HEK293 (cell line): ENCODE data around the gene TLL2.

Source experiments
- CTCF ChIA-PET: fragments of 350-600 bp; formaldehyde crosslinking; extraction: SDS; loops from one replicate; lab custom pipeline; 2021; ENCODE audit warnings: antibody characterized with exemption; lab: Yijun Ruan, JAX
- POLR2A ChIA-PET: fragments of 300-600 bp; formaldehyde crosslinking; extraction: SDS; loops from one replicate; lab custom pipeline; 2020; ENCODE audit warnings: antibody characterized with exemption, inconsistent platforms; lab: Yijun Ruan, JAX
- H3K27ac ChIP-seq: fragments of 200-500 bp; sonication (Bioruptor generic); 2 replicates; pipeline ENCODE4 v1.5.1; 2014; ENCODE audit warnings: low read depth, low read length, control low read depth, inconsistent platforms; ENCODE audit errors: extremely low read depth
- H3K36me3 ChIP-seq, 2 experiments: fragments of 200-500 bp in 1 of 2; sonication (Bioruptor generic) in 1 of 2; 1 replicate in 1 of 2; 2 replicates in 1 of 2; pipeline ENCODE4 v1.5.1; 2014 to 2017; ENCODE audit warnings: inconsistent platforms in 2 of 2, low read length in 2 of 2; ENCODE audit not compliant: control insufficient read depth in 2 of 2, insufficient read depth in 1 of 2
- H3K4me1 ChIP-seq: fragments of 200-500 bp; sonication (Bioruptor generic); 2 replicates; pipeline ENCODE4 v1.5.1; 2014; ENCODE audit warnings: mild to moderate bottlenecking, low read length, inconsistent platforms; ENCODE audit not compliant: control insufficient read depth, insufficient read depth
- H3K4me3 ChIP-seq: 2 replicates; pipeline ENCODE4 v1.5.1; 2011; ENCODE audit warnings: low read depth, mild to moderate bottlenecking, control low read depth, low read length, moderate library complexity
- H3K9me3 ChIP-seq: fragments of 200-500 bp; sonication (Bioruptor generic); 2 replicates; pipeline ENCODE4 v1.5.1; 2014; ENCODE audit warnings: low read depth, low read length, inconsistent platforms; ENCODE audit not compliant: control insufficient read depth, insufficient read depth
- FEZF1 ChIP-seq: fragments of 450-650 bp; formaldehyde crosslinking; IDR thresholded peaks from 2 replicates; pipeline ENCODE4 v1.5.1; 2016; ENCODE audit warnings: missing biosample characterization, missing genetic modification characterization
- PATZ1 ChIP-seq: fragments of 450-650 bp; formaldehyde crosslinking; IDR thresholded peaks from 2 replicates; pipeline ENCODE4 v1.5.1; 2016; ENCODE audit warnings: missing biosample characterization, missing genetic modification characterization
- SALL2 ChIP-seq: fragments of 450-650 bp; formaldehyde crosslinking; IDR thresholded peaks from 2 replicates; pipeline ENCODE4 v1.5.0; 2017; ENCODE audit warnings: missing biosample characterization, mild to moderate bottlenecking, missing genetic modification characterization, borderline replicate concordance
- YY2 ChIP-seq: fragments of 450-650 bp; formaldehyde crosslinking; IDR thresholded peaks from 2 replicates; pipeline ENCODE4 v1.5.1; 2016; ENCODE audit warnings: missing biosample characterization, missing genetic modification characterization
- ZFP37 ChIP-seq: fragments of 450-650 bp; formaldehyde crosslinking; IDR thresholded peaks from 2 replicates; pipeline ENCODE4 v1.5.1; 2016; ENCODE audit warnings: missing biosample characterization, missing genetic modification characterization
- ZNF10 ChIP-seq: fragments of 450-650 bp; formaldehyde crosslinking; IDR thresholded peaks from 2 replicates; pipeline ENCODE4 v1.5.1; 2017; ENCODE audit warnings: missing biosample characterization, missing genetic modification characterization
- ZNF140 ChIP-seq: fragments of 450-650 bp; formaldehyde crosslinking; IDR thresholded peaks from 2 replicates; pipeline ENCODE4 v1.5.1; 2016; ENCODE audit warnings: missing biosample characterization, missing genetic modification characterization
- ZNF146 ChIP-seq: fragments of 450-650 bp; formaldehyde crosslinking; IDR thresholded peaks from 2 replicates; pipeline ENCODE4 v1.5.1; 2016; ENCODE audit warnings: missing biosample characterization, missing genetic modification characterization
- ZNF362 ChIP-seq: fragments of 450-650 bp; formaldehyde crosslinking; IDR thresholded peaks from 2 replicates; pipeline ENCODE4 v1.5.1; 2016; ENCODE audit warnings: missing biosample characterization, missing genetic modification characterization
- ZNF521 ChIP-seq: fragments of 450-650 bp; formaldehyde crosslinking; IDR thresholded peaks from 2 replicates; pipeline ENCODE4 v1.5.1; 2017; ENCODE audit warnings: missing biosample characterization, mild to moderate bottlenecking, missing genetic modification characterization
- ZNF654 ChIP-seq: fragments of 450-650 bp; formaldehyde crosslinking; IDR thresholded peaks from 2 replicates; pipeline ENCODE4 v1.5.1; 2016; ENCODE audit warnings: low read depth, missing biosample characterization, missing genetic modification characterization
- ZNF747 ChIP-seq: fragments of 450-650 bp; formaldehyde crosslinking; IDR thresholded peaks from 2 replicates; pipeline ENCODE4 v1.5.1; 2016; ENCODE audit warnings: missing biosample characterization, missing genetic modification characterization
- ZNF76 ChIP-seq: fragments of 450-650 bp; formaldehyde crosslinking; IDR thresholded peaks from 2 replicates; pipeline ENCODE4; 2016; ENCODE audit warnings: low read depth, missing biosample characterization, missing genetic modification characterization, borderline replicate concordance
- TF ChIP-seq, protein P1 (sequence below): fragments of 450-650 bp; formaldehyde crosslinking; IDR thresholded peaks from 2 replicates; pipeline ENCODE4 v1.5.1; 2016; ENCODE audit warnings: missing biosample characterization, missing genetic modification characterization
- TF ChIP-seq, protein P2 (sequence below): sonication (generic); formaldehyde crosslinking; IDR thresholded peaks from 2 replicates; pipeline ENCODE4 v1.8.1; 2022; ENCODE audit warnings: mild to moderate bottlenecking, moderate library complexity, missing genetic modification reagents

The TLL2 gene

DNA sequence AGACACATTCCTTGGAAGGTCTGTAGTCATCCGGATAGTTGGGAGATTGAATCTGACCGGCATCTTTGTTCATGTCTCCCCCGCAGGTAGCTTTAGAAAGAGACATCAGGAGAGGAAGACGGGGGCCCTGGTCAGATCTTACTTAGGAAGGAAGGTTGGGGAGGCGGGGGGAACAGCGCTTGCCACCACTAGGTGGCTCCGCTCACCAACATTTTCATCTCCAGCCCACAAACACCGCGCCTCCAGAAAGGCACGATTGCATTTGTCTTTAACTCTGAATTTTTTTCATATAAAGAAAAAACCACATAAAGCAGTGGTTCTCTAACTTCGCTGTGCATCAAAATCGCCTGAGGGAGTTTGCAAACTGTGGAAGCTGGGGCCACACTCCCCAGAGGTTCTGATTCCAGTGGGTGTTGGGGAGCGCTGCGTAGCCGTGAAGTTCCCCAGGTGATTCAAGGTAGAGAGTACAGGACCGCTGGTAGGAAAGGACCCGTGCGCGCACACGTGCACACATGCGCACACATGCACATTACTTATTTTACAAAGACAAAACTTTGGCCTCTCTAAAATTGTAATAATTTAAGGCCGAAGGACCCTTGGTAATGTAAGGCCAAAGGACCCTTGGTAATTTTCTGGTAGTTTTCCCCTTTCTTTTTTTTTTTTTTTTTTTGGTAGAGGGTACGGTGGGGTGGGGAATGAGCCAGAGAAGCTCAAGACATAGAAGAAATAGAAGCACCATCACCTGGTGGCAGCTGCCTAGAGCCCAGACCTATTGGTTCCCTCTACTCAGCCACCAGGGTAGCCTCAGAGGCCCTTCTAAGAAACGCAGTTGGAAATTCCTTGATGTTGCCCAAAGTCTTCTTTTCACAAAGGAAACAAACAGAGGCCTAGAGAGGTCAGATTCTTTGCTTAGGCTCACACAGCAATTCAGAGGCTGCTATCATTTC, 117.5 kb downstream of the TLL2 start:
- no peak overlapping the region for H3K27ac ChIP-seq
- no peaks in the 10 kb centered on the region for H3K36me3 ChIP-seq
- ChIA-PET CTCF (interaction anchor here (0.6 to 8.4 kb wide), 44 partner anchors 10 to 814 kb away, joined by 3 to 79 read pairs (median 4); partner anchors contain the start of gene TLL2), POLR2A (no interaction called here)
- no peaks in the 10 kb centered on the region for H3K9me3 ChIP-seq
- peak; percentile 33; the same call in 1 of the 2 replicates for TF ChIP-seq PATZ1
- TF ChIP-seq ZNF76 (tag by site-specific recombination), result no peak
- TF ChIP-seq ZNF654 (tag by site-specific recombination), result peak; percentile 91
- no peak for TF ChIP-seq ZFP37 (tag by site-specific recombination)
- TF ChIP-seq, protein P1, sequence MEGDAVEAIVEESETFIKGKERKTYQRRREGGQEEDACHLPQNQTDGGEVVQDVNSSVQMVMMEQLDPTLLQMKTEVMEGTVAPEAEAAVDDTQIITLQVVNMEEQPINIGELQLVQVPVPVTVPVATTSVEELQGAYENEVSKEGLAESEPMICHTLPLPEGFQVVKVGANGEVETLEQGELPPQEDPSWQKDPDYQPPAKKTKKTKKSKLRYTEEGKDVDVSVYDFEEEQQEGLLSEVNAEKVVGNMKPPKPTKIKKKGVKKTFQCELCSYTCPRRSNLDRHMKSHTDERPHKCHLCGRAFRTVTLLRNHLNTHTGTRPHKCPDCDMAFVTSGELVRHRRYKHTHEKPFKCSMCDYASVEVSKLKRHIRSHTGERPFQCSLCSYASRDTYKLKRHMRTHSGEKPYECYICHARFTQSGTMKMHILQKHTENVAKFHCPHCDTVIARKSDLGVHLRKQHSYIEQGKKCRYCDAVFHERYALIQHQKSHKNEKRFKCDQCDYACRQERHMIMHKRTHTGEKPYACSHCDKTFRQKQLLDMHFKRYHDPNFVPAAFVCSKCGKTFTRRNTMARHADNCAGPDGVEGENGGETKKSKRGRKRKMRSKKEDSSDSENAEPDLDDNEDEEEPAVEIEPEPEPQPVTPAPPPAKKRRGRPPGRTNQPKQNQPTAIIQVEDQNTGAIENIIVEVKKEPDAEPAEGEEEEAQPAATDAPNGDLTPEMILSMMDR (tag by site-specific recombination), result peak; percentile 68
- TF ChIP-seq ZNF140, result no peak
- TF ChIP-seq SALL2 (tag by site-specific recombination), result no peak
- TF ChIP-seq ZNF362 (tag by site-specific recombination), result peak; percentile 58; the same call in 1 of the 2 replicates
- no peak for TF ChIP-seq ZNF10 (tag by site-specific recombination)
- TF ChIP-seq YY2, result no peak
- no peak for TF ChIP-seq ZNF146 (tag by site-specific recombination)
- no peak overlapping the region for H3K4me3 ChIP-seq
- H3K4me1 ChIP-seq, result no peaks in the 10 kb centered on the region

DNA sequence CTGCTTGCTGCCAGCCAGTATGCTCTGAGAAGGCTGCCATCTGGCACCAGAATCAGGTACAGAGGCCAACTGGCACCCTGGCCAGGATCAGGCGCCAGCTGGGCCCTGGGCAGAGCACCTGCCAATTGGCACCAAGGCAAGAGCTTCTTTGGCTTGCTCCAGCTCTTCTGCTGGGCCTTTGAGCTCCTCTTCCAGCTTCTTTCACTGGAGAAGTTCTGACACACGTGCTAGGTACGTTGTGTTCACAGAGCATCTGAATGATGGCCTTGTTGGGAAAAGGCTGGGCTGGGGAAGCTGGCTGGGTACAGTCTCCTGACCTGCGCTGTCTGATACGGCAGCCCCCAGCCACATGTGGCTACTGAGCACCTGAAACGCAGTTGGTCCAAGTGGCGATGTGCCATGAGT, 123.3 kb downstream of the TLL2 start:
- Histone ChIP-seq H3K27ac (no peak overlapping the region), H3K9me3 (no peaks in the 10 kb centered on the region), H3K4me3 (no peak overlapping the region), H3K4me1 (no peaks in the 10 kb centered on the region), H3K36me3 (no peaks in the 10 kb centered on the region)
- ChIA-PET CTCF (interaction anchor here (0.8 to 2.3 kb wide), 3 partner anchors 14 to 21 kb away, joined by 3 to 8 read pairs (median 4); no protein-coding TSS in a partner anchor), POLR2A (no interaction called here)
- TF ChIP-seq, protein P2, sequence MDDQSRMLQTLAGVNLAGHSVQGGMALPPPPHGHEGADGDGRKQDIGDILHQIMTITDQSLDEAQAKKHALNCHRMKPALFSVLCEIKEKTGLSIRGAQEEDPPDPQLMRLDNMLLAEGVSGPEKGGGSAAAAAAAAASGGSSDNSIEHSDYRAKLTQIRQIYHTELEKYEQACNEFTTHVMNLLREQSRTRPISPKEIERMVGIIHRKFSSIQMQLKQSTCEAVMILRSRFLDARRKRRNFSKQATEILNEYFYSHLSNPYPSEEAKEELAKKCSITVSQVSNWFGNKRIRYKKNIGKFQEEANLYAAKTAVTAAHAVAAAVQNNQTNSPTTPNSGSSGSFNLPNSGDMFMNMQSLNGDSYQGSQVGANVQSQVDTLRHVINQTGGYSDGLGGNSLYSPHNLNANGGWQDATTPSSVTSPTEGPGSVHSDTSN (CRISPR knock-in tag), result no peak
- no peak for TF ChIP-seq ZNF521 (tag by site-specific recombination)
- TF ChIP-seq ZNF747 (tag by site-specific recombination), result no peak
- no peak for TF ChIP-seq FEZF1 (tag by site-specific recombination)
